Measurements from ENCODE around the gene CUL4A. TPM values are rescaled to one million over a fixed set of nuclear protein-coding genes. Genes with fewer than 3 reads are reported as not detected.

Gene CUL4A
- total and polyA plus RNA-seq, 9 of the 15 experiments (the other 6 are each of a cell fraction or from before 2014, with no cell fraction given): 21.1 to 92.0 (median 63.2) TPM

- TF ChIP-seq BCLAF1 (IDR thresholded peaks at IDR 0.05; ENCODE audit: borderline replicate concordance in 1 of 2, control insufficient read depth in 1 of 2, low read depth in 2 of 2, low read length in 1 of 2) (0 out of 4 replicates have a peak, but pooled peaks of 1 of the 2 experiments have one; percentile 81), NFYB (IDR thresholded peaks at IDR 0.05; ENCODE audit: extremely low read depth, insufficient read length) (no peak), RNF219 (CRISPR knock-in tag; IDR thresholded peaks at IDR 0.05) (no peak), MBD2 (IDR thresholded peaks at IDR 0.05; ENCODE audit: borderline replicate concordance, low read depth) (peak; percentile 77), DPF2 (IDR thresholded peaks at IDR 0.05) (peak; percentile 20; the same call in 1 of the 2 replicates), MEF2D (tag; conservative IDR thresholded peaks at IDR 0.05; ENCODE audit: low read depth) (peak; percentile 46; the same call in 1 of the 2 replicates), ZNF274 (IDR thresholded peaks at IDR 0.05; ENCODE audit: borderline replicate concordance, low read depth, low read length) (no peak), FIP1L1 (IDR thresholded peaks at IDR 0.05; ENCODE audit: low read depth, low read length, poor library complexity, severe bottlenecking) (peak; percentile 94), PCBP2 (IDR thresholded peaks at IDR 0.05; ENCODE audit: low read depth, low read length, poor library complexity, severe bottlenecking) (peak; percentile 56), RNF2 (IDR thresholded peaks at IDR 0.05) (no peak), ARNT (IDR thresholded peaks at IDR 0.05) (no peak), CXXC5 (CRISPR knock-in tag; IDR thresholded peaks at IDR 0.05) (peak; percentile 74), NFRKB (IDR thresholded peaks at IDR 0.05; ENCODE audit: low read depth) (peak; percentile 78), ID3 (CRISPR knock-in tag; IDR thresholded peaks at IDR 0.05) (no peak), ID3 (tag; IDR thresholded peaks at IDR 0.05) (peak; percentile 64; the same call in 1 of the 2 replicates), ZKSCAN8 (CRISPR knock-in tag; IDR thresholded peaks at IDR 0.05) (peak; percentile 64; the same call in 1 of the 2 replicates), MLX (CRISPR knock-in tag; conservative IDR thresholded peaks at IDR 0.05) (no peak; a peak in 1 of 4 replicates), HOXB6 (CRISPR knock-in tag; IDR thresholded peaks at IDR 0.05; ENCODE audit: borderline replicate concordance) (no peak), KDM1A (IDR thresholded peaks at IDR 0.05) (peak in 1 of 2 experiments; percentile 93; a peak in 2 of 4 replicates), FOXM1 (IDR thresholded peaks at IDR 0.05; ENCODE audit: low read depth) (no peak), FOXM1 (CRISPR knock-in tag; IDR thresholded peaks at IDR 0.05; ENCODE audit: low read depth) (no peak)
Observed at GRCh38 chr13:113208421-113209335, 735 bp upstream of the CUL4A start, which contains the start of gene PCID2 (continued).

Measured in K562 (cell line).